ENCODE results near the gene ALDH1L1. TPM values are rescaled to one million over a fixed set of nuclear protein-coding genes. Genes with fewer than 3 reads are reported as not detected.

The ALDH1L1 gene
- total and polyA plus RNA-seq, 2 of the 4 experiments (the other 2 are of a cell fraction): not detected

- Histone ChIP-seq H4K91ac (ENCODE audit: insufficient read depth, low read depth, low read length) (no peak overlapping the region), H2AK5ac (ENCODE audit: low read depth, low read length) (no peak overlapping the region), H3K56ac (ENCODE audit: extremely low read depth, insufficient read depth, low read length) (no peak overlapping the region), H4K8ac (ENCODE audit: low read depth in 2 of 2, low read length in 2 of 2) (no peak overlapping the region), H2AFZ (replicated peaks; ENCODE audit: low read length, poor library complexity) (peak overlapping the region; percentile 52), H3K9ac (ENCODE audit: low read depth, low read length) (no peak overlapping the region), H4K5ac (ENCODE audit: low read depth, low read length) (no peak overlapping the region), H3K4me2 (ENCODE audit: low read depth, low read length) (no peak overlapping the region), H2BK15ac (ENCODE audit: low read depth, low read length) (no peak overlapping the region), H3K14ac (replicated peaks; ENCODE audit: low read depth, low read length) (no peak overlapping the region), H3K18ac (ENCODE audit: low read depth, low read length) (no peak overlapping the region), H3K9me1 (ENCODE audit: insufficient read depth, low read length) (no peaks in the 10 kb centered on the region), H2AK9ac (replicated peaks; ENCODE audit: low read depth, low read length, poor library complexity) (no peak overlapping the region), H4K20me1 (ENCODE audit: insufficient read depth, low read length) (no peaks in the 10 kb centered on the region; the same call in 1 of the 2 replicates), H2BK5ac (ENCODE audit: low read depth, low read length, poor library complexity, severe bottlenecking) (no peak overlapping the region), H3K23ac (ENCODE audit: low read depth, low read length) (no peak overlapping the region), H3K4ac (ENCODE audit: low read depth, low read length) (no peak overlapping the region), H3K9me3 (ENCODE audit: control insufficient read depth, insufficient read depth, low read length) (no peaks in the 10 kb centered on the region), H3K27me3 (ENCODE audit: control insufficient read depth, insufficient read depth, low read length) (peaks cover 43% of the 10 kb centered on the region), H3K4me3 (ENCODE audit: insufficient read depth, low read depth, low read length) (no peak overlapping the region), H2BK120ac (ENCODE audit: low read depth, low read length) (no peak overlapping the region), H3K79me1 (ENCODE audit: low read depth in 1 of 2, low read length in 2 of 2) (no peaks in the 10 kb centered on the region), H2BK20ac (ENCODE audit: low read depth, low read length) (no peak overlapping the region), H3K4me1 (ENCODE audit: control insufficient read depth, insufficient read depth, low read length) (no peaks in the 10 kb centered on the region), H3K27ac (ENCODE audit: insufficient read depth, low read length) (no peak overlapping the region), H3K36me3 (ENCODE audit: control insufficient read depth, insufficient read depth, low read length) (no peaks in the 10 kb centered on the region)
- POLR2A ChIA-PET (ENCODE audit: unreplicated experiment): no interaction called here
- ATAC-seq (ENCODE audit: low read depth) (no peak), DNase-seq (no peak)
- WGBS, 2 experiments (ENCODE audit: extremely low coverage in 2 of 2, insufficient read length in 1 of 2): 2% methylated on average over 16 of the region's 47 CpGs; no CpG with 5 or more reads in 1 of the 2 experiments
- BruUV-seq (replicated peaks): no TSS peak
- TF ChIP-seq MAFK (IDR thresholded peaks at IDR 0.05; ENCODE audit: low read depth, low read length) (no peak), RFX5 (IDR thresholded peaks at IDR 0.05; ENCODE audit: low read depth, low read length) (no peak), POLR2A (IDR thresholded peaks at IDR 0.05; ENCODE audit: low read depth, low read length) (no peak), BHLHE40 (IDR thresholded peaks at IDR 0.05; ENCODE audit: low read depth, low read length) (no peak), MXI1 (IDR thresholded peaks at IDR 0.05; ENCODE audit: borderline replicate concordance, low read depth, low read length) (no peak), FOS (IDR thresholded peaks at IDR 0.05; ENCODE audit: low read depth, low read length) (no peak), ELK1 (IDR thresholded peaks at IDR 0.05; ENCODE audit: borderline replicate concordance, low read depth, low read length) (no peak), RCOR1 (IDR thresholded peaks at IDR 0.05; ENCODE audit: insufficient replicate concordance, low read length) (no peak), RAD21 (IDR thresholded peaks at IDR 0.05; ENCODE audit: low read length) (no peak)
- TF ChIP-seq, protein P1, sequence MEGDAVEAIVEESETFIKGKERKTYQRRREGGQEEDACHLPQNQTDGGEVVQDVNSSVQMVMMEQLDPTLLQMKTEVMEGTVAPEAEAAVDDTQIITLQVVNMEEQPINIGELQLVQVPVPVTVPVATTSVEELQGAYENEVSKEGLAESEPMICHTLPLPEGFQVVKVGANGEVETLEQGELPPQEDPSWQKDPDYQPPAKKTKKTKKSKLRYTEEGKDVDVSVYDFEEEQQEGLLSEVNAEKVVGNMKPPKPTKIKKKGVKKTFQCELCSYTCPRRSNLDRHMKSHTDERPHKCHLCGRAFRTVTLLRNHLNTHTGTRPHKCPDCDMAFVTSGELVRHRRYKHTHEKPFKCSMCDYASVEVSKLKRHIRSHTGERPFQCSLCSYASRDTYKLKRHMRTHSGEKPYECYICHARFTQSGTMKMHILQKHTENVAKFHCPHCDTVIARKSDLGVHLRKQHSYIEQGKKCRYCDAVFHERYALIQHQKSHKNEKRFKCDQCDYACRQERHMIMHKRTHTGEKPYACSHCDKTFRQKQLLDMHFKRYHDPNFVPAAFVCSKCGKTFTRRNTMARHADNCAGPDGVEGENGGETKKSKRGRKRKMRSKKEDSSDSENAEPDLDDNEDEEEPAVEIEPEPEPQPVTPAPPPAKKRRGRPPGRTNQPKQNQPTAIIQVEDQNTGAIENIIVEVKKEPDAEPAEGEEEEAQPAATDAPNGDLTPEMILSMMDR (conservative IDR thresholded peaks at IDR 0.05; ENCODE audit: low read depth, low read length): no peak
- TF ChIP-seq, protein P2, sequence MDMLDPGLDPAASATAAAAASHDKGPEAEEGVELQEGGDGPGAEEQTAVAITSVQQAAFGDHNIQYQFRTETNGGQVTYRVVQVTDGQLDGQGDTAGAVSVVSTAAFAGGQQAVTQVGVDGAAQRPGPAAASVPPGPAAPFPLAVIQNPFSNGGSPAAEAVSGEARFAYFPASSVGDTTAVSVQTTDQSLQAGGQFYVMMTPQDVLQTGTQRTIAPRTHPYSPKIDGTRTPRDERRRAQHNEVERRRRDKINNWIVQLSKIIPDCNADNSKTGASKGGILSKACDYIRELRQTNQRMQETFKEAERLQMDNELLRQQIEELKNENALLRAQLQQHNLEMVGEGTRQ (IDR thresholded peaks at IDR 0.05; ENCODE audit: low read depth, low read length): no peak
- dilution Hi-C loops (cut with HindIII; ENCODE audit: low sequenced_read_pairs, unreplicated experiment): no loop called here
- intact Hi-C loops (cut with micrococcal nuclease): no loop called here
- in situ Hi-C loops (cut with MboI; ENCODE audit: low sequenced_read_pairs): no loop called here
- CTCF ChIA-PET: no interaction called here
Measured at GRCh38 chr3:126179825-126180476, 435 bp downstream of the ALDH1L1 start.
